Stomach (tissue), 4 donors: ENCODE results near the gene CDKN1C.

ENCODE experiments used
- EP300 ChIP-seq: sonication (generic); formaldehyde crosslinking; IDR thresholded peaks from one replicate; pipeline ENCODE4 v1.6.1; 2017; ENCODE audit warnings: antibody characterized with exemption
- POLR2AphosphoS5 ChIP-seq, 3 donors: sonication (generic); formaldehyde crosslinking; IDR thresholded peaks; one replicate each; pipeline ENCODE4 v1.6.1; 2016; ENCODE audit warnings: antibody characterized with exemption in 3 of 3
- TF ChIP-seq, protein P1 (sequence below), 7 experiments: fragments of 450-650 bp in 4 of 7; fragments of 200-600 bp in 3 of 7; sonication (generic) in 3 of 7; IDR thresholded peaks; one replicate each; pipeline ENCODE4 v1.5.1; 2016 to 2019; ENCODE audit warnings: antibody characterized with exemption in 7 of 7, control low read depth in 2 of 7, mild to moderate bottlenecking in 1 of 7

DNA sequence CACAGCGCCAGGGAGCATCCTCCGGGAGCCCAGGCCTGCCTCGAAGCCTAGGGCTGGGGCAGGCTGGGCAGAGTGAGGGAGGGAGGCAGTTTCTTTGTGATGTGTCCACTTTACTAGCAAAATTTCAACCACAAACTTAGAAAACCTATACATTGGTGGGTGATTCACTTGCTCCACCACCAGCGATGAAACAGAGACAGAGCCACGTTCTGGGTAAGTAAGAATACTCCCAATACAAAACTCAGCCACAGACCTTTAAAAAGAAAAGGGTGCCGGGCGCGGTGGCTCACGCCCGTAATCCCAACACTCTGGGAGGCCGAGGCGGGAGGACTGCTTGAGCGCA lies 22.3 kb downstream of the CDKN1C start:
- TF ChIP-seq, protein P1, sequence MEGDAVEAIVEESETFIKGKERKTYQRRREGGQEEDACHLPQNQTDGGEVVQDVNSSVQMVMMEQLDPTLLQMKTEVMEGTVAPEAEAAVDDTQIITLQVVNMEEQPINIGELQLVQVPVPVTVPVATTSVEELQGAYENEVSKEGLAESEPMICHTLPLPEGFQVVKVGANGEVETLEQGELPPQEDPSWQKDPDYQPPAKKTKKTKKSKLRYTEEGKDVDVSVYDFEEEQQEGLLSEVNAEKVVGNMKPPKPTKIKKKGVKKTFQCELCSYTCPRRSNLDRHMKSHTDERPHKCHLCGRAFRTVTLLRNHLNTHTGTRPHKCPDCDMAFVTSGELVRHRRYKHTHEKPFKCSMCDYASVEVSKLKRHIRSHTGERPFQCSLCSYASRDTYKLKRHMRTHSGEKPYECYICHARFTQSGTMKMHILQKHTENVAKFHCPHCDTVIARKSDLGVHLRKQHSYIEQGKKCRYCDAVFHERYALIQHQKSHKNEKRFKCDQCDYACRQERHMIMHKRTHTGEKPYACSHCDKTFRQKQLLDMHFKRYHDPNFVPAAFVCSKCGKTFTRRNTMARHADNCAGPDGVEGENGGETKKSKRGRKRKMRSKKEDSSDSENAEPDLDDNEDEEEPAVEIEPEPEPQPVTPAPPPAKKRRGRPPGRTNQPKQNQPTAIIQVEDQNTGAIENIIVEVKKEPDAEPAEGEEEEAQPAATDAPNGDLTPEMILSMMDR (IDR thresholded peaks at IDR 0.05), result no peak
- TF ChIP-seq POLR2AphosphoS5 (IDR thresholded peaks at IDR 0.05) (no peak), EP300 (no peak)
